ENCODE results near the gene SUSD4.

SUSD4 gene

GRCh38 chr1:223328566-223328965 lies 35.4 kb downstream of the SUSD4 start:
- H3K4me1 ChIP-seq (ENCODE audit: control insufficient read depth in 1 of 2, insufficient read depth in 2 of 2, low read length in 2 of 2), result no peaks in the 10 kb centered on the region
- H3K27me3 ChIP-seq (ENCODE audit: low read depth, low read length), result no peaks in the 10 kb centered on the region
- H3K36me3 ChIP-seq (ENCODE audit: control insufficient read depth in 1 of 2, insufficient read depth in 2 of 2, low read length in 2 of 2), result no peaks in the 10 kb centered on the region
- no peak overlapping the region for H3K4me3 ChIP-seq (ENCODE audit: low read depth in 1 of 2, low read length in 2 of 2)
- no peaks in the 10 kb centered on the region for H3K9me3 ChIP-seq (ENCODE audit: control insufficient read depth in 1 of 2, low read length in 2 of 2)
- no peak overlapping the region for H3K27ac ChIP-seq (ENCODE audit: low read length)

GRCh38 chr1:223326776-223327175 lies 37.2 kb downstream of the SUSD4 start:
- Histone ChIP-seq H3K36me3 (ENCODE audit: control insufficient read depth in 1 of 2, insufficient read depth in 2 of 2, low read length in 2 of 2) (no peaks in the 10 kb centered on the region), H3K27me3 (ENCODE audit: low read depth, low read length) (no peaks in the 10 kb centered on the region), H3K4me3 (ENCODE audit: low read depth in 1 of 2, low read length in 2 of 2) (no peak overlapping the region), H3K4me1 (ENCODE audit: control insufficient read depth in 1 of 2, insufficient read depth in 2 of 2, low read length in 2 of 2) (no peaks in the 10 kb centered on the region), H3K27ac (ENCODE audit: low read length) (no peak overlapping the region), H3K9me3 (ENCODE audit: control insufficient read depth in 1 of 2, low read length in 2 of 2) (no peaks in the 10 kb centered on the region)

GRCh38 chr1:223323491-223324484 lies 40.2 kb downstream of the SUSD4 start:
- no peaks in the 10 kb centered on the region for H3K27me3 ChIP-seq (ENCODE audit: low read depth, low read length)
- no peaks in the 10 kb centered on the region for H3K36me3 ChIP-seq (ENCODE audit: control insufficient read depth in 1 of 2, insufficient read depth in 2 of 2, low read length in 2 of 2)
- H3K9me3 ChIP-seq (ENCODE audit: control insufficient read depth in 1 of 2, low read length in 2 of 2), result no peaks in the 10 kb centered on the region
- H3K27ac ChIP-seq (ENCODE audit: low read length), result no peak overlapping the region
- H3K4me1 ChIP-seq (ENCODE audit: control insufficient read depth in 1 of 2, insufficient read depth in 2 of 2, low read length in 2 of 2), result no peaks in the 10 kb centered on the region
- H3K4me3 ChIP-seq (ENCODE audit: low read depth in 1 of 2, low read length in 2 of 2), result no peak overlapping the region

GRCh38 chr1:223322868-223323267 lies 41.1 kb downstream of the SUSD4 start:
- no peak overlapping the region for H3K27ac ChIP-seq (ENCODE audit: low read length)
- H3K27me3 ChIP-seq (ENCODE audit: low read depth, low read length), result no peaks in the 10 kb centered on the region
- H3K4me3 ChIP-seq (ENCODE audit: low read depth in 1 of 2, low read length in 2 of 2), result no peak overlapping the region
- H3K4me1 ChIP-seq (ENCODE audit: control insufficient read depth in 1 of 2, insufficient read depth in 2 of 2, low read length in 2 of 2), result no peaks in the 10 kb centered on the region
- no peaks in the 10 kb centered on the region for H3K9me3 ChIP-seq (ENCODE audit: control insufficient read depth in 1 of 2, low read length in 2 of 2)
- no peaks in the 10 kb centered on the region for H3K36me3 ChIP-seq (ENCODE audit: control insufficient read depth in 1 of 2, insufficient read depth in 2 of 2, low read length in 2 of 2)

- Histone ChIP-seq H3K4me3 (ENCODE audit: low read depth in 1 of 2, low read length in 2 of 2) (no peak overlapping the region), H3K27ac (ENCODE audit: low read length) (no peak overlapping the region), H3K4me1 (ENCODE audit: control insufficient read depth in 1 of 2, insufficient read depth in 2 of 2, low read length in 2 of 2) (no peaks in the 10 kb centered on the region), H3K9me3 (ENCODE audit: control insufficient read depth in 1 of 2, low read length in 2 of 2) (no peaks in the 10 kb centered on the region), H3K27me3 (ENCODE audit: low read depth, low read length) (no peaks in the 10 kb centered on the region), H3K36me3 (ENCODE audit: control insufficient read depth in 1 of 2, insufficient read depth in 2 of 2, low read length in 2 of 2) (no peaks in the 10 kb centered on the region)
Observed at GRCh38 chr1:223320959-223321358, 43.0 kb downstream of the SUSD4 start.

GRCh38 chr1:223319905-223320580 lies 43.9 kb downstream of the SUSD4 start:
- Histone ChIP-seq H3K9me3 (ENCODE audit: control insufficient read depth in 1 of 2, low read length in 2 of 2) (no peaks in the 10 kb centered on the region), H3K4me1 (ENCODE audit: control insufficient read depth in 1 of 2, insufficient read depth in 2 of 2, low read length in 2 of 2) (no peaks in the 10 kb centered on the region), H3K27ac (ENCODE audit: low read length) (no peak overlapping the region), H3K36me3 (ENCODE audit: control insufficient read depth in 1 of 2, insufficient read depth in 2 of 2, low read length in 2 of 2) (no peaks in the 10 kb centered on the region), H3K27me3 (ENCODE audit: low read depth, low read length) (no peaks in the 10 kb centered on the region), H3K4me3 (ENCODE audit: low read depth in 1 of 2, low read length in 2 of 2) (no peak overlapping the region)

- H3K9me3 ChIP-seq (ENCODE audit: control insufficient read depth in 1 of 2, low read length in 2 of 2), result no peaks in the 10 kb centered on the region
Observed at GRCh38 chr1:223319398-223319797, 44.6 kb downstream of the SUSD4 start.

GRCh38 chr1:223316082-223316481 lies 47.9 kb downstream of the SUSD4 start:
- Histone ChIP-seq H3K27me3 (ENCODE audit: low read depth, low read length) (no peaks in the 10 kb centered on the region), H3K9me3 (ENCODE audit: control insufficient read depth in 1 of 2, low read length in 2 of 2) (no peaks in the 10 kb centered on the region), H3K36me3 (ENCODE audit: control insufficient read depth in 1 of 2, insufficient read depth in 2 of 2, low read length in 2 of 2) (no peaks in the 10 kb centered on the region), H3K4me1 (ENCODE audit: control insufficient read depth in 1 of 2, insufficient read depth in 2 of 2, low read length in 2 of 2) (no peaks in the 10 kb centered on the region), H3K4me3 (ENCODE audit: low read depth in 1 of 2, low read length in 2 of 2) (no peak overlapping the region), H3K27ac (ENCODE audit: low read length) (no peak overlapping the region)

More at GRCh38 chr1:223319398-223319797, 44.6 kb downstream of the SUSD4 start:
- Histone ChIP-seq H3K4me3 (ENCODE audit: low read depth in 1 of 2, low read length in 2 of 2) (no peak overlapping the region), H3K4me1 (ENCODE audit: control insufficient read depth in 1 of 2, insufficient read depth in 2 of 2, low read length in 2 of 2) (no peaks in the 10 kb centered on the region), H3K27ac (ENCODE audit: low read length) (no peak overlapping the region), H3K27me3 (ENCODE audit: low read depth, low read length) (no peaks in the 10 kb centered on the region), H3K36me3 (ENCODE audit: control insufficient read depth in 1 of 2, insufficient read depth in 2 of 2, low read length in 2 of 2) (no peaks in the 10 kb centered on the region)

- Histone ChIP-seq H3K4me1 (ENCODE audit: control insufficient read depth in 1 of 2, insufficient read depth in 2 of 2, low read length in 2 of 2) (no peaks in the 10 kb centered on the region), H3K9me3 (ENCODE audit: control insufficient read depth in 1 of 2, low read length in 2 of 2) (no peaks in the 10 kb centered on the region), H3K27me3 (ENCODE audit: low read depth, low read length) (no peaks in the 10 kb centered on the region), H3K27ac (ENCODE audit: low read length) (no peak overlapping the region), H3K4me3 (ENCODE audit: low read depth in 1 of 2, low read length in 2 of 2) (no peak overlapping the region), H3K36me3 (ENCODE audit: control insufficient read depth in 1 of 2, insufficient read depth in 2 of 2, low read length in 2 of 2) (no peaks in the 10 kb centered on the region)
Observed at GRCh38 chr1:223315665-223316064, 48.3 kb downstream of the SUSD4 start.

- Histone ChIP-seq H3K4me3 (ENCODE audit: low read depth in 1 of 2, low read length in 2 of 2) (no peak overlapping the region), H3K4me1 (ENCODE audit: control insufficient read depth in 1 of 2, insufficient read depth in 2 of 2, low read length in 2 of 2) (no peaks in the 10 kb centered on the region), H3K36me3 (ENCODE audit: control insufficient read depth in 1 of 2, insufficient read depth in 2 of 2, low read length in 2 of 2) (no peaks in the 10 kb centered on the region), H3K27me3 (ENCODE audit: low read depth, low read length) (no peaks in the 10 kb centered on the region), H3K27ac (ENCODE audit: low read length) (no peak overlapping the region), H3K9me3 (ENCODE audit: control insufficient read depth in 1 of 2, low read length in 2 of 2) (no peaks in the 10 kb centered on the region)
Observed at GRCh38 chr1:223313415-223313754, 50.6 kb downstream of the SUSD4 start.

GRCh38 chr1:223312705-223313414 lies 51.1 kb downstream of the SUSD4 start:
- Histone ChIP-seq H3K4me1 (ENCODE audit: control insufficient read depth in 1 of 2, insufficient read depth in 2 of 2, low read length in 2 of 2) (no peaks in the 10 kb centered on the region), H3K27me3 (ENCODE audit: low read depth, low read length) (no peaks in the 10 kb centered on the region), H3K4me3 (ENCODE audit: low read depth in 1 of 2, low read length in 2 of 2) (no peak overlapping the region), H3K36me3 (ENCODE audit: control insufficient read depth in 1 of 2, insufficient read depth in 2 of 2, low read length in 2 of 2) (no peaks in the 10 kb centered on the region), H3K9me3 (ENCODE audit: control insufficient read depth in 1 of 2, low read length in 2 of 2) (no peaks in the 10 kb centered on the region), H3K27ac (ENCODE audit: low read length) (no peak overlapping the region)

Measured in muscle layer of duodenum (tissue), 2 donors.